Mucosa of gallbladder (tissue), 1 donor: Measurements from ENCODE around the gene MAT2B. TPM values are rescaled to one million over a fixed set of nuclear protein-coding genes. Genes with fewer than 3 reads are reported as not detected.
"Not testable (repeated sequence)": the region's sequence is repeated elsewhere in the genome, so short reads cannot be mapped to it uniquely, and the experiment has no call there.

ENCODE experiments used
- DNase-seq: peaks from one replicate; pipeline ENCODE4 v3.0.0-alpha.2; 2020; ENCODE audit warnings: low spot score
- total RNA-seq: library from RNA; stranded (reverse); gene quantifications from one replicate; pipeline ENCODE4 v1.2.1, GENCODE V29; 2021
- donor health status: DM: no; HTN: no; CAD: no.

Gene MAT2B
- total RNA-seq, 1 donor from 2014 or later = 65.3 TPM

GRCh38 chr5:163503106-163504078 lies 2.0 kb upstream of the MAT2B start:
- peak; percentile 62 for DNase-seq

DNA sequence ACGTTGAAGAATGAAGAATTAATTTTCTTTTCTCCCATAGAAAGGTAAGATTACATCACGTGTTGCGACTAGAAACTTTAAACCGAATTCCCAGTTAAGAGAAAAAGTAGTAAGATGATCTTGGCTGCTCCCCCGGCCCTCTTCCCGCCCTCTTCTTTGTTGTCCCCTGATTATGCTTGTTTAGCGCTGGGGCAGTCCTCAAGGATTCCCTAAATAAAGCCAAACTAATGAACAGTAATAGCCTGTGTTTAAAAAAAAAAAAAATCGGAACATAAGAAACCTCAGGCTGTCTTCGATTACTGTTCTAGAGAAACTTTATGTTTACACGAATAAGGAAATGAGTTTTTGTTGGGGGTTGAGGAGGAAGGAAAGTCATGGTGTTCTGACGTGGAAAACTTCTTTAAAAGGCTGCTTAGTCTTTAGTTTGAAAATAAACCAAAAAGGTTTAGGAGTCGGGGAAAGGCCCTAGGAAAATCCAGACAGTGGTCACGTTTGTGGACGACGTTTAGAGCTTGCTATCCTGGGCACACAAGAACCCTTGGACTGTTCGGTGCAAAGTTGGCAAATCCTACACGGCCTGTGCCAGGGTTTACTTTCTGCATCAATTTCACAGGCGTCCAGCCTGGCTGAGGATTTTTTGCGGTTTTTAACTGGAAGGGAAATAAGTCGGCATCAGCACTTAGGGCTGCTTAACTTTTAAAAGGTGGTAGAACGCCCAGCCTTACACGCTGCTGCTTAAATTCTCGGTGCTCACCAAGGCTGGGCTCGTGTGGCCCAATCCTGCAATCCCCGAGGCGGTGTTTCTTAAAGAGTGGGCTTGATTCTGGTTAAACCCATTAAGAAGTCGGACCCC lies 1.1 kb upstream of the MAT2B start:
- peak; percentile 62 for DNase-seq

DNA sequence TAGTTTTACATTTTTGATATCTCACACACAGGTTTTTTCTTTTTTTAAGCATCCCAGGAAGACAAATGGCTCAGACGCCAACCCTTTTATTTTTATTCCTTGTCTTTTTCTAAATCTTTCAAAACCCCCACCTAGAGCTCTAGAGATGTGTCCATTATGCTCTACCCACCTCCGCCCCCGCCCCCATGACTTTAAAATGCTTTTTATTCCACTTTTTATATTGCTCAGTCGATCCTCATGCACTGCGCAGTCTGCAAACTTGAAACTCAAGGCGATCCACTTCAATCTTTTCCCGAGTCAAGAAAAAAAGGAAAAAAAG lies 411 bp upstream of the MAT2B start:
- DNase-seq = no peak

GRCh38 chr5:163506095-163506457 lies 657 bp downstream of the MAT2B start:
- no peak for DNase-seq

DNA sequence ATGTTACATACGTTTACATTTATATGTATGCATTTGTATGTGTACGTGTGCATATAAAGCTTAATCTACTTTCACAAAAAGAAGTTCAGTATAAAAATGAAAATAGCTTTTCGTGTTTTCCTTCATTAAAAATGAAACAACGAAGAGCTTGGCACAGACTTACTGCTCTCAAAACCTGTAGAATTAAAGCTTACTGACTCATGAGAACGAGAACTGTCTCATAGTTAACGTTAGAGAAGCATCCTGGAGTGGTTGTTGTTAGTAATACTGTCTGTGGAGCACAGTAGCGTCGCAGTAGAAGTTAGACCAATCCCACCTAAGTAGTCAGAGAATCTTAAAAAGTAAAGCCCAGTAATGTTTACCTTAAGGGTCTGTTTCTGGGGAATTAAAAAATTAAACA lies 1.3 kb downstream of the MAT2B start:
- no peak for DNase-seq

DNA sequence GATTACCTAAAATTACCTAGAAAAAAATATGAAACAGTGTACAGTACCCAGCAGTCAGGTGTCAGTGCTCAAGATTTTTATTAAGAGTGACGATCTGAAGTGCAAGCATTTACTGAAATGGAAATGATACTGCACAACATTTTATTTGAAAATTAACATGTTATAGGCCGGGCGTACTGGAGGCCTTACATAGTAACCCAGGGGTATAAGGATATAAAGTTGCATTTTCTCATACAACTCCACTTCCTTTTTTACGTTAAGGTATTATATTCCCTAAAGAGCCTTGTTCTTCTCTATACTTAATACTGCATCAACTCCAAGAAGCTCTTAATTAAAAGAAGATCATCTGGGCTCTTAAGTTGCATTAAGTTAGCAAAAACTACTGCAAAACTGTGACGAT lies 3.3 kb downstream of the MAT2B start:
- DNase-seq = no peak

DNA sequence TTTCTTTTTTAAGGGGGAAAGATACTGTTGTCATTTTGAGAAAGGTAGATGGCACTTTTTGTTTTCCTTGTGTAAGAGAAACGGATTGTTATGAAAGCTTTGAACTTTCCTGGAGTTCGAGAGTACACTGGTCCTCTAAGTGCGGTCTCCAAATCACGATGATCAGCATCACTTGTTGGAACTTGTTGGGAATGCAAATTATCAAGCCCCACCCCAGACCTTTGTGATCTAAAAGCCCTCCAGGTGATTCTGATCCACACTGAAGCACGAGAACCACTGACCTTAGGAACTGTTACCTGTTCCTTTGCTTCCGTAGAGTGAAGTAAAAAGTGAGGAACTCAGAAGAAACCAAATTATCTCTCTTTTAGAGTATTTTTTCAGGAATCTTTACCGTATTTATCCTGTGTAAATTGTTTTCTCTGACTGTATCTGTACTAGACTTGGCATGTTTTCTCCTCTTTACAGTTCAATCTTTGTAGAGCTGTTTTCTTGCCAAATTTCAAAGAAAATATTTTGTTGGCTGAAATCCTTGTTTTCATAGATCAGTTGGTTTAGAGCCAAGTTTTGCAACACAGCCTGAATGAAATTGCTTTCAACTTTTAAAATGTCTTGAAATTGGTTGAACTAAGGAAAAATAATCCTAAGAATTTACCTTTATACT lies 4.0 kb downstream of the MAT2B start:
- DNase-seq = no peak

GRCh38 chr5:163512526-163512925 lies 7.1 kb downstream of the MAT2B start:
- no peak for DNase-seq

DNA sequence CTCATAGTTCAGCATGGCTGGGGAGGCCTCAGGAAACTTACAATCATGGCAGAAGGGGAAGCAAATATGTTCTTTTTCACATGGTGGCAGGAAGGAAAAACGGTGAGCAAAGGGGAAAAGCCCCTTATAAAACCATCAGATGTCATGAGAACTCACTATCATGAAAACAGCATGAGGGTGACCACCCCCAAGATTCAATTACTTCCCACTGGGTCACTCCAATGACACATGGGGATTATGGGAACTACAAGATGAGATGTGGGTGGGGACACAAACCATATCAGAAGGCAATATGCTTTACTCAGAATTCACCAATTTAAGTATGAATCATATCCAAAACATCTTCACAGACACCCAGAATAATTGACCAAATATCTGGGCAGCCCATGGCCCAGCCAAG lies 19.7 kb downstream of the MAT2B start:
- no peak for DNase-seq

DNA sequence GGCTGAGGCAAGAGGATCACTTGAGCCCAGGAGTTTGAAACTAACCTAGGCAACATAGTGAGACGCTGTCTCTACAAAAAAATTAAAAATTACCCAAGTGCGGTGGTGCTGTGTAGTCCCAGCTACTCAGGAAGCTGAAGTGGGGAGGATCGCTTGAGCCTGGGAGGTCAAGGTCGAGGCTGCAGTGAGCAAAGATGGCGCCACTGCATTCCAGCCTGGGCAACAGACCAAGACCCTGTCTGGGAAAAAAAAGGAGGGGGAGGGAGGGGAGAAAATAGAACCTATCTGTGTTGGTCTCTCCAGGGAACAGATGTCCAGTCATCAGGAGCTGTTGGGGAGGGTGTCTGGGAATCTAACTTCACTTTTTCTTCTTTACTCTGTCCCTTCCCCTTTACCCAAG lies 24.3 kb downstream of the MAT2B start:
- DNase-seq = no peak

DNA sequence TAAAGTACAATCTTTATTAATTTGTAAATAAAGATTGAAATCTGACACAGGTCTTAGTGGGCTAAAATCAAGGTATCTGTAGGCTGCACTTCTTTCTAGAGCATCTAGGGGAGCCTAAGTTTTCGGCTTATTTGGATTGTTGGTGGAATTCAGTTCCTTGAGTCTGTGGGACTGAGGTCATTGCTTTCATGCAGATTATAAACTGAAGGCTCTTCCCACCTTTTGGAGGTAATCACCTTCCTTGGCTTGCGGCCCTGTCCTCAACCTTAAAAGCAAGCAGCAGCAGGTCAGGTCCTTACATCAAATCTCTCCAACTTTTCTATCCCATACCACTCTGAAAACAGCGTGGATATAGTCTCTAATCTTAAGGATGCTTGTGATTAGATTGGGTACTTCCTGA lies 25.9 kb downstream of the MAT2B start:
- DNase-seq = no peak

GRCh38 chr5:163532171-163533084 lies 27.0 kb downstream of the MAT2B start:
- DNase-seq = no peak

DNA sequence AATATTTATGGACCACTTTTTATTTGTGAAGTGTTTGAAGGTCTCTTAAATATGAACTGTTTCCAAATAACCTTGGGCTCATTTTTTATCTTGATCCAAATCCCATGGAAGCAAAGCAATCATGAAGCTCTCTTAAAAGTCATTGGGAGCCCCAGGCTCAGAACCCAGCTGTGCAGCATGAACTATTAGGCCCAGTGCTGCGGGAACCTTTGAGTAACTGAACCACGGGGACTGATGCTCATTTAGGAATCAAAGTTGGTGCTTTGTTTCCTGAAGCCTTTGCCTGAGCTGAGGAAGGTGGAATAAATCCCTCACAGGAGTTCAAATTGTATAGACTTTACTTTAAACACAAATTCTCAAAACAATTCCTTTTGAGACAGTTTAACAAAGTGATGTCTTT lies 27.8 kb downstream of the MAT2B start:
- DNase-seq = no peak

- DNase-seq = no peak
Measured at GRCh38 chr5:163534492-163535094, 29.2 kb downstream of the MAT2B start.

GRCh38 chr5:163535290-163535689 lies 29.9 kb downstream of the MAT2B start:
- no peak for DNase-seq

- DNase-seq = not testable (repeated sequence)
Measured at GRCh38 chr5:163536442-163536841, 31.0 kb downstream of the MAT2B start.

DNA sequence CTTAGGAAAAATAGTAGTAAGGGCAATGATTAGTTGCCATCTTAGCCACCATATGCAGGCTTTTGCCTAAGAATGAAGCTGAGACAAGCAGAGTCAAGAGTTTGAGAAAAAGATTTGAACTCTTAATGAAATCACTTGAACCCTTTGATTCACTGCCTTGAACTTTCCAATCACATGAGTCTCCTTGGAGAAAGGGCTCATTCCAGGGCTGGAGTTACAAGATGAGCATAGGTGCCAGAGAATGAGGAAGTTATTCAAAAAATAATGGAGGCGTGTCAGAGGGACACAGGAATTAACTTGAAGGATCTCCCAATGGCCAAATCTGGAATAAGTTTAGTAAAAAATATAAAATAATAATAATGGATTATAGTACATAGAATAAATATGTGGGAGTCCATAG lies 35.3 kb downstream of the MAT2B start:
- DNase-seq = no peak

DNA sequence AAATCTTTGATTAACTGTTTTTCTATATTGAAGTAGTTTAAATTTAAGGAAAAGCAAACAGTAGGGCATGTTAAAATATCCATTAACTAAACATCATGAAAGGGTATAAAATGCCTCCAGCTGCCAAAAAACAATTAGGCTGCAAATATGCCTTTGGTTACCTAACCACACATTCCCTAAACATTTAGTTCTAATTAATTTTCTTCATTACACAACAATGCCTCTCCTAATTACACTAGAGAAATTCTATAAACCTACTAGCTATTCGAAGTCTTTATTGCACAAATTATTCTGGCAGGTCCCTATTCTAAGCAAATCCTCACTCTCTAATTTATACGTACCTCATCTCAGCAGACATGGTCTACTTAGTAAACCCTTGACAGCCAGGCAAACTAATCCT lies 37.4 kb downstream of the MAT2B start:
- DNase-seq = no peak

DNA sequence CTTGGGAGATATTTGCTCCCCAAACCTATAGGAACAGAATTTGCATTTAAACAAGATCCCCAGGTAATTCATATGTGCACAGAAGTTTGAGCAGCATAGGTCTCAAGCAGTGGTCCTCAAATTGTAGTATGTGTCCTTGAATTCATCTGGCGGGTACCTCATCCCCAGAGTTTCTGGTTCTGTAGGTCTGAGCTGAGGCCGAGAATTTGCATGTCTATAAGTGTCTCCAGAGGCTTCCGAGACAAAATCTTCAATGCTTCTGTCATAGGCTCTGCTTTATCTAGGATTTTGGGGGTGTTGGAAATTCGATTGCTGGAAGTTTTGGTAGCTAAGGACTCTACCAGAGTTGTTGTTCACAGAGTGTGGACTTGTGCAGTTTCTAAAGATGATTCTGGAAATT lies 38.6 kb downstream of the MAT2B start:
- DNase-seq = no peak

GRCh38 chr5:163544836-163545235 lies 39.4 kb downstream of the MAT2B start:
- DNase-seq = no peak

- DNase-seq = no peak
Measured at GRCh38 chr5:163548649-163549048, 43.2 kb downstream of the MAT2B start.
